IMR-90 (cell line): ENCODE measurements around the gene PRCP. TPM values are rescaled to one million over a fixed set of nuclear protein-coding genes. Genes with fewer than 3 reads are reported as not detected.

Experiments
- ATAC-seq: fragments of 200-7000 bp; cut with Tn5 transposase; 2 replicates; pipeline ENCODE4 v1.9.1; 2020; ENCODE audit warnings: low read depth, mild to moderate bottlenecking, moderate library complexity
- BruUV-seq: library from RNA; stranded (reverse); fragments of 400-500 nt; replicated peaks from 2 replicates; lab custom pipeline; 2021; lab: Mats Ljungman, UMichigan
- CTCF ChIA-PET: fragments of 300-600 bp; formaldehyde crosslinking; extraction: SDS; loops from one replicate; lab custom pipeline; 2021; ENCODE audit warnings: antibody characterized with exemption; lab: Yijun Ruan, JAX
- POLR2A ChIA-PET: fragments of 300-600 bp; sonication (Branson Sonifier 250); formaldehyde crosslinking; loops from one replicate; lab custom pipeline; 2022; ENCODE audit warnings: antibody characterized with exemption; ENCODE audit not compliant: unreplicated experiment; lab: Charles Lee
- DNase-seq: peaks from one replicate; pipeline ENCODE4 v3.0.0; 2013
- H2AFZ ChIP-seq: replicated peaks from 2 replicates; pipeline ENCODE3; 2013; ENCODE audit warnings: low read length, mild to moderate bottlenecking; ENCODE audit not compliant: poor library complexity
- H2AK5ac ChIP-seq: 2 replicates; pipeline ENCODE4 v1.6.1; 2013; ENCODE audit warnings: low read depth, low read length, inconsistent platforms
- H2AK9ac ChIP-seq: replicated peaks from 2 replicates; pipeline ENCODE3; 2013; ENCODE audit warnings: mild to moderate bottlenecking, low read depth, low read length, moderate library complexity; ENCODE audit not compliant: poor library complexity
- H2BK120ac ChIP-seq: 2 replicates; pipeline ENCODE4 v1.6.1; 2013; ENCODE audit warnings: low read depth, low read length, inconsistent platforms
- H2BK15ac ChIP-seq: 3 replicates; pipeline ENCODE4 v1.6.1; 2013; ENCODE audit warnings: low read depth, low read length, inconsistent platforms
- H2BK20ac ChIP-seq: 2 replicates; pipeline ENCODE4 v1.6.1; 2013; ENCODE audit warnings: low read depth, mild to moderate bottlenecking, inconsistent platforms, low read length, moderate library complexity
- H2BK5ac ChIP-seq: 2 replicates; pipeline ENCODE4 v1.6.1; 2013; ENCODE audit warnings: mild to moderate bottlenecking, low read depth, low read length, inconsistent platforms; ENCODE audit not compliant: poor library complexity, severe bottlenecking
- H3K14ac ChIP-seq: replicated peaks from 2 replicates; pipeline ENCODE4 v1.6.1; 2013; ENCODE audit warnings: low read depth, low read length, inconsistent platforms
- H3K18ac ChIP-seq: 2 replicates; pipeline ENCODE4 v1.6.1; 2013; ENCODE audit warnings: low read depth, low read length, control low read depth
- H3K23ac ChIP-seq: 2 replicates; pipeline ENCODE4 v1.6.1; 2013; ENCODE audit warnings: low read depth, low read length, inconsistent platforms
- H3K27ac ChIP-seq: 2 replicates; pipeline ENCODE4 v1.5.1; 2013; ENCODE audit warnings: mild to moderate bottlenecking, control low read depth, low read length; ENCODE audit not compliant: insufficient read depth
- H3K27me3 ChIP-seq: 2 replicates; pipeline ENCODE4 v1.6.1; 2013; ENCODE audit warnings: low read length; ENCODE audit not compliant: control insufficient read depth, insufficient read depth
- H3K36me3 ChIP-seq: 2 replicates; pipeline ENCODE4 v1.6.1; 2013; ENCODE audit warnings: low read length, mixed read lengths; ENCODE audit not compliant: control insufficient read depth, insufficient read depth
- H3K4ac ChIP-seq: 2 replicates; pipeline ENCODE4 v1.6.1; 2013; ENCODE audit warnings: low read depth, low read length, inconsistent platforms
- H3K4me1 ChIP-seq: 2 replicates; pipeline ENCODE4 v1.6.1; 2013; ENCODE audit warnings: low read length, mixed read lengths; ENCODE audit not compliant: control insufficient read depth, insufficient read depth
- H3K4me2 ChIP-seq: 2 replicates; pipeline ENCODE4 v1.6.1; 2013; ENCODE audit warnings: low read depth, mild to moderate bottlenecking, control low read depth, low read length, moderate library complexity
- H3K4me3 ChIP-seq: 2 replicates; pipeline ENCODE4 v1.5.1; 2013; ENCODE audit warnings: low read depth, mild to moderate bottlenecking, control low read depth, low read length, moderate library complexity; ENCODE audit not compliant: insufficient read depth
- H3K56ac ChIP-seq: 2 replicates; pipeline ENCODE4 v1.6.1; 2013; ENCODE audit warnings: low read length, inconsistent platforms; ENCODE audit not compliant: insufficient read depth; ENCODE audit errors: extremely low read depth
- H3K79me1 ChIP-seq, 2 experiments: 2 replicates each; pipeline ENCODE4 v1.6.1; 2013; ENCODE audit warnings: low read length in 2 of 2, inconsistent platforms in 1 of 2, low read depth in 1 of 2
- H3K9ac ChIP-seq: 2 replicates; pipeline ENCODE4 v1.6.1; 2013; ENCODE audit warnings: low read depth, low read length, control low read depth
- H3K9me1 ChIP-seq: 2 replicates; pipeline ENCODE4 v1.6.1; 2013; ENCODE audit warnings: low read length, inconsistent platforms; ENCODE audit not compliant: insufficient read depth
- H3K9me3 ChIP-seq: 2 replicates; pipeline ENCODE4 v1.6.1; 2013; ENCODE audit warnings: low read length; ENCODE audit not compliant: control insufficient read depth, insufficient read depth
- H4K20me1 ChIP-seq: 2 replicates; pipeline ENCODE4 v1.6.1; 2013; ENCODE audit warnings: low read length, inconsistent platforms; ENCODE audit not compliant: insufficient read depth
- H4K5ac ChIP-seq: 2 replicates; pipeline ENCODE4 v1.6.1; 2013; ENCODE audit warnings: mild to moderate bottlenecking, low read depth, low read length, control low read depth
- H4K8ac ChIP-seq, 2 experiments: 2 replicates each; pipeline ENCODE4 v1.6.1; 2013; ENCODE audit warnings: low read depth in 2 of 2, low read length in 2 of 2, control low read depth in 1 of 2, inconsistent platforms in 1 of 2
- H4K91ac ChIP-seq: 2 replicates; pipeline ENCODE4 v1.6.1; 2013; ENCODE audit warnings: low read depth, low read length, inconsistent platforms; ENCODE audit not compliant: insufficient read depth
- MAZ ChIP-seq: IDR thresholded peaks from 2 replicates; pipeline ENCODE4 v1.6.1; 2012; ENCODE audit warnings: low read depth, mild to moderate bottlenecking, low read length, improper control_type of control experiment, moderate library complexity, borderline replicate concordance
- RCOR1 ChIP-seq: IDR thresholded peaks from 2 replicates; pipeline ENCODE4 v1.6.1; 2012; ENCODE audit warnings: mild to moderate bottlenecking, low read length, improper control_type of control experiment; ENCODE audit not compliant: insufficient replicate concordance
- WGBS, 2 experiments: methylation state at CpG; one replicate each; pipeline versions ENCODE4 v1.1.5 to v1.1.7; 2013; ENCODE audit warnings: missing lambda C conversion rate in 2 of 2; ENCODE audit not compliant: insufficient read length in 1 of 2; ENCODE audit errors: extremely low coverage in 2 of 2; 5-methylcytosine and 5-hydroxymethylcytosine counted together
- dilution Hi-C: fragments of 300-500 bp; cut with HindIII; formaldehyde crosslinking; loops from one replicate; pipeline ENCODE4 v1.14.3; 2018; ENCODE audit warnings: low sequenced_read_pairs; ENCODE audit not compliant: unreplicated experiment
- in situ Hi-C: fragments of 300-500 bp; cut with MboI; formaldehyde crosslinking; loops from 3 replicates; pipeline ENCODE4 v1.14.3; 2019; ENCODE audit warnings: low sequenced_read_pairs, inconsistent platforms, mixed read lengths
- intact Hi-C: fragments of 100-400 bp; cut with micrococcal nuclease; formaldehyde crosslinking; loops from 2 replicates; pipeline ENCODE4 v1.10.0; 2022
- polyA plus RNA-seq, 3 experiments: library from polyadenylated mRNA; depleted of rRNA; stranded (reverse); fragments of >200 nt; gene quantifications; 2 replicates each; pipeline ENCODE4 v1.2.3, GENCODE V29; 2012; ENCODE audit warnings: low replicate concordance in 1 of 3
- total RNA-seq: library from RNA; depleted of rRNA; stranded (reverse); fragments of >200 nt; gene quantifications from 2 replicates; pipeline ENCODE4 v1.2.3, GENCODE V29; 2012

The PRCP gene
- total and polyA plus RNA-seq, 2 of the 4 experiments (the other 2 are of a cell fraction): 31.7 to 64.9 TPM

DNA sequence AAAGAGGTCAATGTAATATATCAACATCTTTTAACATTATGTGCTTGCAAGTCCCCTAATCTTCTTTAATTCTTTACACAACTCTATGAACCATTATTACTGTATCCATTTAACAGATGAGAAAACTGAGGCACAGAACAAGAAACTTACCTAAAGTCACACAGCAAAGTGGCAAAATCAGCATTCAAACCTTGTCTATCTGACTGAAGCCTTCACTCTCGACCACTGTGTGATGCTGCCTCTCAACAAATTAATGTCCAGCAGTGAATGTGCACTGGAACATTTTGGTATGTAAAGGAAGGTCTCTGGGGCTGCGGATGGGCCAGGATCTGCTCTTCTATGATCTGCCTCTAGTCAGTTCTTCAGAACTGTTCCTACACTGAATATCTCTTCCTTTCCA lies 42.1 kb downstream of the PRCP start:
- H3K4me3 ChIP-seq: peak overlapping the region; percentile 11; the same call in 1 of the 2 replicates
- no peak for TF ChIP-seq MAZ
- TF ChIP-seq RCOR1: peak; percentile 54
- peak overlapping the region; percentile 84 for H3K27ac ChIP-seq
- H2BK120ac ChIP-seq: peak overlapping the region; percentile 96
- CTCF ChIA-PET: interaction anchor here (1.4 kb wide), 1 partner anchor 9 kb away, joined by 3 read pairs; no protein-coding TSS in a partner anchor
- no peaks in the 10 kb centered on the region for H3K27me3 ChIP-seq
- no CpG with 5 or more reads among the region's 2 CpGs for whole genome bisulfite sequencing, 2 experiments
- H2BK15ac ChIP-seq: peak overlapping the region; percentile 69; the same call in 2 of the 3 replicates
- no peaks in the 10 kb centered on the region for H4K20me1 ChIP-seq
- H3K4me1 ChIP-seq: peaks cover 9% of the 10 kb centered on the region
- peak overlapping the region; percentile 96 for H2AK5ac ChIP-seq
- H3K14ac ChIP-seq: peak overlapping the region; percentile 92
- POLR2A ChIA-PET: no interaction called here
- no TSS peak for BruUV-seq
- peak overlapping the region; percentile 84 for H3K4ac ChIP-seq
- H3K23ac ChIP-seq: peak overlapping the region; percentile 83
- peak overlapping the region; percentile 66 for H3K9ac ChIP-seq
- intact Hi-C loops: no loop called here
- no peaks in the 10 kb centered on the region for H3K36me3 ChIP-seq
- H3K9me1 ChIP-seq: peaks cover 7% of the 10 kb centered on the region; the same call in 1 of the 2 replicates
- no peak for DNase-seq
- no peaks in the 10 kb centered on the region for H3K9me3 ChIP-seq
- peak overlapping the region; percentile 45 for H2AK9ac ChIP-seq
- peak overlapping the region; percentile 99 for H2BK20ac ChIP-seq
- H4K5ac ChIP-seq: peak overlapping the region; percentile 81
- dilution Hi-C loops: no loop called here
- H2BK5ac ChIP-seq: peak overlapping the region; percentile 79
- in situ Hi-C loops: no loop called here
- peak overlapping the region; percentile 49 for H3K4me2 ChIP-seq
- ATAC-seq: peak; percentile 33
- H2AFZ ChIP-seq: peak overlapping the region; percentile 2
- H3K18ac ChIP-seq: peak overlapping the region; percentile 79
- peaks cover 7 to 13% of the 10 kb centered on the region in 2 experiments for H3K79me1 ChIP-seq
- H4K91ac ChIP-seq: peak overlapping the region; percentile 95
- H4K8ac ChIP-seq: peak overlapping the region; percentile 85 to 92
- peak overlapping the region; percentile 96 for H3K56ac ChIP-seq
